ENCODE results near the gene GPR84. TPM values are rescaled to one million over a fixed set of nuclear protein-coding genes. Genes with fewer than 3 reads are reported as not detected.

GPR84 gene
- total and polyA plus RNA-seq, 10 of the 15 experiments (the other 5 are each of a cell fraction or from before 2014, with no cell fraction given) = 0.37 to 4.7 (median 2.6) TPM

DNA sequence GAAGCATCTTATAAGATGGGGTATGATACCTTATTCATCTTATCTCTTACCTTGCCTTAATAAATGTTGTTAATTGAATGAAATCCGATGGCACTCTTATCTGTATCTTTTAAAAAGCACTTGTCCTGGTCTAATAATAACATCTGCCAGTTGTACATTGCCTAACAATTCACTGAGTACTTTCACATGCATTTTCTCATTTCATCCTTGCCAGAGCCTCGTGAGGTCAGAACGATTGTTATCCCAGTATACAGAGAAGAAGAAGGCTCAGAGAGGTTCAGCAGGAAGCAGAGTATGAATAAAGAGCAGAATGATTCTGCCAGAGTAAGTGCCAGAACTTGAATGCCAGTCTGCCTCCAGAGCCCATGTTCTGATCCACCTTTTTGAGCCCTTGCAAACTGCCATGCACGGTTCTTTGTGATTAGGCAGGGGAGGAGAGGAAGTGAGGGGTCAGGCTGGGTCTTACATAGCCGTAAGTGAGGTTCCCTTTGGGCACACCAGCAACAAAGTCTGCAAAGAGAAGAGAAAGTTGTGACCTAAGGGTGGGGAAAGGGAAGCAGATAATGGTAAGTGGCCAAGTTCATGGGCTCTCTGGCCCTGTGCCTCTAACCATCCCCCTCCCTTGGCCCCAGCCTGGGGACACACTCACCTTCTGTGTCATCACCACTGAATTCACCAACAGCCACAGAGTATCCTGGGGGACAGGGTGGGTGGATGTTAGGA, 43.1 kb upstream of the GPR84 start:
- no peaks in the 10 kb centered on the region; a peak in 1 of 4 replicates for H3K27me3 ChIP-seq (replicated peaks in 1 of 2; ENCODE audit: control insufficient read depth in 2 of 2, insufficient read depth in 2 of 2, low read length in 1 of 2)
- no peaks in the 10 kb centered on the region for H3K4me1 ChIP-seq (ENCODE audit: control insufficient read depth, insufficient read depth, low read length)
- SMC1A ChIA-PET (ENCODE audit: uncharacterized antibody, unreplicated experiment) = interaction anchor here (1.3 kb wide), 1 partner anchor 45 kb away, joined by 6 read pairs; no protein-coding TSS in a partner anchor
- H3K27ac ChIP-seq (ENCODE audit: control insufficient read depth, insufficient read depth) = no peak overlapping the region
- no peak overlapping the region for H3K4me2 ChIP-seq (ENCODE audit: control insufficient read depth, insufficient read depth)
- intact Hi-C loops (cut with micrococcal nuclease; ENCODE audit: unreplicated experiment) = no loop called here
- WGBS (ENCODE audit: insufficient coverage, insufficient replicate concordance, low lambda C conversion rate, missing lambda C conversion rate) = 18% methylated on average over 5 of the region's 5 CpGs
- no peaks in the 10 kb centered on the region for H4K20me1 ChIP-seq (ENCODE audit: control insufficient read depth, insufficient read depth)
- no peaks in the 10 kb centered on the region for H3K79me2 ChIP-seq (ENCODE audit: control insufficient read depth, insufficient read depth, low read length)
- POLR2A ChIA-PET = no interaction called here
- RAD21 ChIA-PET (ENCODE audit: unreplicated experiment) = no interaction called here
- no peak overlapping the region for H2AFZ ChIP-seq (ENCODE audit: control insufficient read depth, low read depth, low read length)
- TF ChIP-seq SP1 (IDR thresholded peaks at IDR 0.05; ENCODE audit: low read depth, low read length) (no peak), BHLHE40 (IDR thresholded peaks at IDR 0.05; ENCODE audit: borderline replicate concordance in 1 of 2, low read depth in 2 of 2, low read length in 1 of 2) (no peak), RCOR1 (conservative IDR thresholded peaks at IDR 0.05; ENCODE audit: low read depth, low read length) (no peak), IKZF2 (IDR thresholded peaks at IDR 0.05) (no peak), GATAD2B (conservative IDR thresholded peaks at IDR 0.05; ENCODE audit: low read depth) (no peak), SREBF2 (IDR thresholded peaks at IDR 0.05; ENCODE audit: low read length) (no peak), TBL1XR1 (IDR thresholded peaks at IDR 0.05; ENCODE audit: low read depth, low read length) (no peak), RAD51 (IDR thresholded peaks at IDR 0.05) (no peak), MEF2B (IDR thresholded peaks at IDR 0.05; ENCODE audit: partially characterized antibody, poor library complexity, severe bottlenecking) (no peak), ZNF384 (IDR thresholded peaks at IDR 0.05; ENCODE audit: borderline replicate concordance, low read depth, low read length) (no peak), NR2C1 (IDR thresholded peaks at IDR 0.05) (no peak), RB1 (IDR thresholded peaks at IDR 0.05; ENCODE audit: borderline replicate concordance) (no peak), HCFC1 (IDR thresholded peaks at IDR 0.05; ENCODE audit: low read length) (no peak)
- TF ChIP-seq, protein P1, sequence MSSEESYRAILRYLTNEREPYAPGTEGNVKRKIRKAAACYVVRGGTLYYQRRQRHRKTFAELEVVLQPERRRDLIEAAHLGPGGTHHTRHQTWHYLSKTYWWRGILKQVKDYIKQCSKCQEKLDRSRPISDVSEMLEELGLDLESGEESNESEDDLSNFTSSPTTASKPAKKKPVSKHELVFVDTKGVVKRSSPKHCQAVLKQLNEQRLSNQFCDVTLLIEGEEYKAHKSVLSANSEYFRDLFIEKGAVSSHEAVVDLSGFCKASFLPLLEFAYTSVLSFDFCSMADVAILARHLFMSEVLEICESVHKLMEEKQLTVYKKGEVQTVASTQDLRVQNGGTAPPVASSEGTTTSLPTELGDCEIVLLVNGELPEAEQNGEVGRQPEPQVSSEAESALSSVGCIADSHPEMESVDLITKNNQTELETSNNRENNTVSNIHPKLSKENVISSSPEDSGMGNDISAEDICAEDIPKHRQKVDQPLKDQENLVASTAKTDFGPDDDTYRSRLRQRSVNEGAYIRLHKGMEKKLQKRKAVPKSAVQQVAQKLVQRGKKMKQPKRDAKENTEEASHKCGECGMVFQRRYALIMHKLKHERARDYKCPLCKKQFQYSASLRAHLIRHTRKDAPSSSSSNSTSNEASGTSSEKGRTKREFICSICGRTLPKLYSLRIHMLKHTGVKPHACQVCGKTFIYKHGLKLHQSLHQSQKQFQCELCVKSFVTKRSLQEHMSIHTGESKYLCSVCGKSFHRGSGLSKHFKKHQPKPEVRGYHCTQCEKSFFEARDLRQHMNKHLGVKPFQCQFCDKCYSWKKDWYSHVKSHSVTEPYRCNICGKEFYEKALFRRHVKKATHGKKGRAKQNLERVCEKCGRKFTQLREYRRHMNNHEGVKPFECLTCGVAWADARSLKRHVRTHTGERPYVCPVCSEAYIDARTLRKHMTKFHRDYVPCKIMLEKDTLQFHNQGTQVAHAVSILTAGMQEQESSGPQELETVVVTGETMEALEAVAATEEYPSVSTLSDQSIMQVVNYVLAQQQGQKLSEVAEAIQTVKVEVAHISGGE (CRISPR knock-in tag; IDR thresholded peaks at IDR 0.05) = no peak
- TF ChIP-seq, protein P2, sequence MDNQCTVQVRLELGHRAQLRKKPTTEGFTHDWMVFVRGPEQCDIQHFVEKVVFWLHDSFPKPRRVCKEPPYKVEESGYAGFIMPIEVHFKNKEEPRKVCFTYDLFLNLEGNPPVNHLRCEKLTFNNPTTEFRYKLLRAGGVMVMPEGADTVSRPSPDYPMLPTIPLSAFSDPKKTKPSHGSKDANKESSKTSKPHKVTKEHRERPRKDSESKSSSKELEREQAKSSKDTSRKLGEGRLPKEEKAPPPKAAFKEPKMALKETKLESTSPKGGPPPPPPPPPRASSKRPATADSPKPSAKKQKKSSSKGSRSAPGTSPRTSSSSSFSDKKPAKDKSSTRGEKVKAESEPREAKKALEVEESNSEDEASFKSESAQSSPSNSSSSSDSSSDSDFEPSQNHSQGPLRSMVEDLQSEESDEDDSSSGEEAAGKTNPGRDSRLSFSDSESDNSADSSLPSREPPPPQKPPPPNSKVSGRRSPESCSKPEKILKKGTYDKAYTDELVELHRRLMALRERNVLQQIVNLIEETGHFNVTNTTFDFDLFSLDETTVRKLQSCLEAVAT (IDR thresholded peaks at IDR 0.05) = no peak
- TF ChIP-seq, protein P3, sequence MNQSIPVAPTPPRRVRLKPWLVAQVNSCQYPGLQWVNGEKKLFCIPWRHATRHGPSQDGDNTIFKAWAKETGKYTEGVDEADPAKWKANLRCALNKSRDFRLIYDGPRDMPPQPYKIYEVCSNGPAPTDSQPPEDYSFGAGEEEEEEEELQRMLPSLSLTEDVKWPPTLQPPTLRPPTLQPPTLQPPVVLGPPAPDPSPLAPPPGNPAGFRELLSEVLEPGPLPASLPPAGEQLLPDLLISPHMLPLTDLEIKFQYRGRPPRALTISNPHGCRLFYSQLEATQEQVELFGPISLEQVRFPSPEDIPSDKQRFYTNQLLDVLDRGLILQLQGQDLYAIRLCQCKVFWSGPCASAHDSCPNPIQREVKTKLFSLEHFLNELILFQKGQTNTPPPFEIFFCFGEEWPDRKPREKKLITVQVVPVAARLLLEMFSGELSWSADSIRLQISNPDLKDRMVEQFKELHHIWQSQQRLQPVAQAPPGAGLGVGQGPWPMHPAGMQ (IDR thresholded peaks at IDR 0.05; ENCODE audit: borderline replicate concordance) = no peak
- TF ChIP-seq, protein P4, sequence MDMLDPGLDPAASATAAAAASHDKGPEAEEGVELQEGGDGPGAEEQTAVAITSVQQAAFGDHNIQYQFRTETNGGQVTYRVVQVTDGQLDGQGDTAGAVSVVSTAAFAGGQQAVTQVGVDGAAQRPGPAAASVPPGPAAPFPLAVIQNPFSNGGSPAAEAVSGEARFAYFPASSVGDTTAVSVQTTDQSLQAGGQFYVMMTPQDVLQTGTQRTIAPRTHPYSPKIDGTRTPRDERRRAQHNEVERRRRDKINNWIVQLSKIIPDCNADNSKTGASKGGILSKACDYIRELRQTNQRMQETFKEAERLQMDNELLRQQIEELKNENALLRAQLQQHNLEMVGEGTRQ (IDR thresholded peaks at IDR 0.05; ENCODE audit: borderline replicate concordance, low read depth, low read length) = no peak
- ATAC-seq = no peak
- no TSS peak for BruUV-seq (replicated peaks)
- H3K9ac ChIP-seq (ENCODE audit: control insufficient read depth, insufficient read depth, low read length) = no peak overlapping the region
- H3K36me3 ChIP-seq (ENCODE audit: control insufficient read depth in 2 of 2, insufficient read depth in 2 of 2, low read length in 1 of 2) = no peaks in the 10 kb centered on the region
- DNase-seq (ENCODE audit: low read depth, low spot score) = no peak
- CTCF ChIA-PET = interaction anchor here (1.2 kb wide), 1 partner anchor 31 kb away, joined by 7 read pairs; no protein-coding TSS in a partner anchor
- H3K9me3 ChIP-seq (replicated peaks; ENCODE audit: control insufficient read depth, insufficient read depth, low read length) = no peaks in the 10 kb centered on the region
- H3K4me3 ChIP-seq = no peak overlapping the region
- FAIRE-seq = no peak
- in situ Hi-C loops (cut with MboI) = no loop called here

Measured in GM12878 (cell line).